Endometrial microvascular endothelial cells (primary cell): ENCODE data around the gene SCN5A. TPM values are rescaled to one million over a fixed set of nuclear protein-coding genes. Genes with fewer than 3 reads are reported as not detected.

ENCODE experiments used
- in situ Hi-C: cut with HindIII; loops from 2 replicates; pipeline ENCODE4 v1.10.0; 2017; ENCODE audit warnings: low sequenced_read_pairs, low pct_unique_long_range_greater_than_20kb; ENCODE audit errors: inconsistent ontology term
- total RNA-seq: library from RNA; depleted of rRNA; stranded (reverse); fragments of >200 nt; gene quantifications from one replicate; pipeline ENCODE4 v1.2.3, GENCODE V29; 2015; ENCODE audit errors: inconsistent ontology term

SCN5A gene
- total RNA-seq, 1 donor from 2014 or later: 2.4 TPM

- in situ Hi-C loops: no loop called here
These were observed 114.9 kb downstream of the SCN5A start for GRCh38 chr3:38534604-38535003.

GRCh38 chr3:38534180-38534579 is 115.3 kb downstream of the SCN5A start:
- in situ Hi-C loops: no loop called here

GRCh38 chr3:38533285-38533976 is 116.1 kb downstream of the SCN5A start:
- in situ Hi-C loops: no loop called here

GRCh38 chr3:38532529-38532928 is 117.0 kb downstream of the SCN5A start:
- in situ Hi-C loops: no loop called here

GRCh38 chr3:38528457-38528856 is 121.0 kb downstream of the SCN5A start:
- in situ Hi-C loops: no loop called here

GRCh38 chr3:38526792-38527191 is 122.7 kb downstream of the SCN5A start:
- in situ Hi-C loops: no loop called here

- in situ Hi-C loops: no loop called here
These were observed 125.2 kb downstream of the SCN5A start for GRCh38 chr3:38524141-38524739.

- in situ Hi-C loops: no loop called here
These were observed 127.5 kb downstream of the SCN5A start for GRCh38 chr3:38522002-38522401.

- in situ Hi-C loops: no loop called here
These were observed 128.0 kb downstream of the SCN5A start for GRCh38 chr3:38521391-38521987.

- in situ Hi-C loops: no loop called here
These were observed 129.8 kb downstream of the SCN5A start for GRCh38 chr3:38519651-38520050.

GRCh38 chr3:38519000-38519399 is 130.5 kb downstream of the SCN5A start:
- in situ Hi-C loops: no loop called here

- in situ Hi-C loops: no loop called here
These were observed 132.8 kb downstream of the SCN5A start for GRCh38 chr3:38516669-38517068.

GRCh38 chr3:38515367-38515766 is 134.1 kb downstream of the SCN5A start:
- in situ Hi-C loops: no loop called here

- in situ Hi-C loops: no loop called here
These were observed 137.9 kb downstream of the SCN5A start for GRCh38 chr3:38511546-38511945.

- in situ Hi-C loops: no loop called here
These were observed 138.9 kb downstream of the SCN5A start for GRCh38 chr3:38510631-38511030.

GRCh38 chr3:38509732-38510131 is 139.8 kb downstream of the SCN5A start:
- in situ Hi-C loops: no loop called here

- in situ Hi-C loops: no loop called here
These were observed 142.4 kb downstream of the SCN5A start for GRCh38 chr3:38507120-38507519.

- in situ Hi-C loops: no loop called here
These were observed 148.6 kb downstream of the SCN5A start for GRCh38 chr3:38500688-38501417.
